Smooth muscle cell (in vitro differentiated cells): ENCODE data around the gene TNK2. TPM values are rescaled to one million over a fixed set of nuclear protein-coding genes. Genes with fewer than 3 reads are reported as not detected.
"Not testable (repeated sequence)": the region's sequence is repeated elsewhere in the genome, so short reads cannot be mapped to it uniquely, and the experiment has no call there.

Source experiments
- DNase-seq: peaks from one replicate; lab custom pipeline; 2025; ENCODE audit not compliant: unreplicated experiment; lab: John Stamatoyannopoulos, UW
- H2AFZ ChIP-seq: fragments of 200-600 bp; sonication (generic); 2 replicates; pipeline ENCODE4 v1.6.0; 2016; ENCODE audit warnings: antibody characterized with exemption, low read depth, mild to moderate bottlenecking
- H3F3A ChIP-seq: fragments of 200-600 bp; sonication (generic); 2 replicates; pipeline ENCODE4 v1.6.0; 2017; ENCODE audit warnings: antibody characterized with exemption, low read depth
- H3K27ac ChIP-seq: fragments of 200-600 bp; sonication (generic); 2 replicates; pipeline ENCODE4 v1.5.1; 2016; ENCODE audit warnings: low read depth, mild to moderate bottlenecking
- H3K27me3 ChIP-seq: fragments of 200-600 bp; sonication (generic); 2 replicates; pipeline ENCODE4 v1.6.1; 2016; ENCODE audit warnings: low read depth, mild to moderate bottlenecking
- H3K36me3 ChIP-seq: fragments of 200-600 bp; sonication (generic); 2 replicates; pipeline ENCODE4 v1.5.1; 2016; ENCODE audit warnings: low read depth
- H3K4me1 ChIP-seq: fragments of 200-600 bp; sonication (generic); 2 replicates; pipeline ENCODE4 v1.5.1; 2016; ENCODE audit warnings: low read depth
- H3K4me2 ChIP-seq: fragments of 200-600 bp; sonication (generic); 2 replicates; pipeline ENCODE4 v1.6.0; 2016; ENCODE audit warnings: mild to moderate bottlenecking
- H3K4me3 ChIP-seq: fragments of 200-600 bp; sonication (generic); 2 replicates; pipeline ENCODE4 v1.5.1; 2016; ENCODE audit warnings: mild to moderate bottlenecking
- H3K79me2 ChIP-seq: fragments of 200-600 bp; sonication (generic); 2 replicates; pipeline ENCODE4 v1.6.0; 2016; ENCODE audit warnings: low read depth, mild to moderate bottlenecking
- H3K9ac ChIP-seq: fragments of 200-600 bp; sonication (generic); 2 replicates; pipeline ENCODE4 v1.6.0; 2016; ENCODE audit warnings: low read depth
- H3K9me3 ChIP-seq: fragments of 200-600 bp; sonication (generic); replicated peaks from 2 replicates; pipeline ENCODE4 v1.5.1; 2016; ENCODE audit warnings: low read depth
- H4K20me1 ChIP-seq: fragments of 200-600 bp; sonication (generic); 2 replicates; pipeline ENCODE4 v1.6.0; 2016; ENCODE audit warnings: low read depth
- WGBS: methylation state at CpG from one replicate; pipeline ENCODE4 v1.1.7; 2016; ENCODE audit warnings: low lambda C conversion rate; 5-methylcytosine and 5-hydroxymethylcytosine counted together
- polyA plus RNA-seq: library from polyadenylated mRNA; unstranded; fragments of >200 nt; fragmentation: Nextera tagmentation; extraction: Ambion mirVana; gene quantifications from 2 replicates; pipeline ENCODE4 v1.2.1, GENCODE V29; 2016
- total RNA-seq: library from RNA; depleted of rRNA; stranded (reverse); fragments of >200 nt; gene quantifications from 2 replicates; pipeline ENCODE4 v1.2.3, GENCODE V29; 2014
- TF ChIP-seq, protein P1 (sequence below): fragments of 200-600 bp; sonication (generic); IDR thresholded peaks from 2 replicates; pipeline ENCODE4 v1.5.1; 2017; ENCODE audit warnings: borderline replicate concordance, mild to moderate bottlenecking, antibody characterized with exemption; ENCODE audit not compliant: insufficient read depth, poor library complexity, severe bottlenecking

Gene TNK2
- total RNA-seq: 4.3 and 10.6 TPM in 2 replicates
- polyA plus RNA-seq: 2.8 and 8.2 TPM in 2 replicates

DNA sequence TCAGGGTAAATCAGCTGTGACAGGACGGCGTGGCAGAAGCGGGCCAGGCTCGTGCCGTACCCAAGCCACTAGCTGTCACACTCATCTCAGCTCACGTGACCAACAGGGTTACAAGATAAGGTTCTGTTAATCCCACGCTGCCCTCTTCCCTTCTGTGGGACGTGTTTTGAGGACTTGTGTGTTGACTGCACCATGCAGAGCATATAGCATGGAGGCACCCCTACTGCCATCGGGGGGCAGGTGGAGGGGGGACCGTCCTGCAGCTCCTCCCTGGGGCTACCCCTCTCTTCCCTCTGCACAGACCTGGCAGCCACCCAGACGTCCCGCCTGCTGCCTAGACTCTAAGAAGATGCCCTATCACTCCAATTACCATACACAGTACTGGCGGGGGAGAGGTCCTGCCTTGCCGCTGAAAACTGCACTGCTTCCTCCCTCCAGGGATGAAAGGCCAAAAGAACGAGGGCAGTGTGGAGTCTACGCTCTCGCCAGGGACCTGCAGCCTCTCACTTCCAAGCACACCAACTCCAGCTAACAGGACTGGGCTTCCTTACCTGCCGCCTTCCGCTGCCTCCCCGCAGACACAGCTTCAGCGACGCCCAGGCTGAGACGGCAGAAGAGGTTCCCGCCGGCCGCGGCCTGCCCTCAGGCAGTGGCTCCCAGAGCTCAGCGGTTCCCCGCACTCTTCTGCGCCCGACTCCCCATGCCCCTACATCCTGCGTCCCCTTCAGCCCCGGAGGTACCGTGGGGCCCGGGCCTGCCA, at the start of gene TNK2:
Gene TNK2 (minus strand): TSS at position 618 of the 760 bp plus-strand sequence. CDS start 19,963 bp downstream, outside the sequence.
- no peaks in the 10 kb centered on the region for H3K36me3 ChIP-seq
- H3K4me3 ChIP-seq: peak within 1 kb of the TSS; percentile 71
- peaks cover 5% of the 10 kb centered on the region for H3F3A ChIP-seq
- no peak for DNase-seq
- peaks cover 38% of the 10 kb centered on the region for H4K20me1 ChIP-seq
- no peak within 1 kb of the TSS for H3K27ac ChIP-seq
- no peaks in the 10 kb centered on the region for H3K9me3 ChIP-seq
- H3K4me1 ChIP-seq: peaks cover 14% of the 10 kb centered on the region
- H3K9ac ChIP-seq: no peak within 1 kb of the TSS
- WGBS: 5% methylated on average over 34 of the region's 35 CpGs
- H2AFZ ChIP-seq: no peak within 1 kb of the TSS
- no peaks in the 10 kb centered on the region for H3K27me3 ChIP-seq
- H3K79me2 ChIP-seq: peaks cover 18% of the 10 kb centered on the region
- TF ChIP-seq, protein P1, sequence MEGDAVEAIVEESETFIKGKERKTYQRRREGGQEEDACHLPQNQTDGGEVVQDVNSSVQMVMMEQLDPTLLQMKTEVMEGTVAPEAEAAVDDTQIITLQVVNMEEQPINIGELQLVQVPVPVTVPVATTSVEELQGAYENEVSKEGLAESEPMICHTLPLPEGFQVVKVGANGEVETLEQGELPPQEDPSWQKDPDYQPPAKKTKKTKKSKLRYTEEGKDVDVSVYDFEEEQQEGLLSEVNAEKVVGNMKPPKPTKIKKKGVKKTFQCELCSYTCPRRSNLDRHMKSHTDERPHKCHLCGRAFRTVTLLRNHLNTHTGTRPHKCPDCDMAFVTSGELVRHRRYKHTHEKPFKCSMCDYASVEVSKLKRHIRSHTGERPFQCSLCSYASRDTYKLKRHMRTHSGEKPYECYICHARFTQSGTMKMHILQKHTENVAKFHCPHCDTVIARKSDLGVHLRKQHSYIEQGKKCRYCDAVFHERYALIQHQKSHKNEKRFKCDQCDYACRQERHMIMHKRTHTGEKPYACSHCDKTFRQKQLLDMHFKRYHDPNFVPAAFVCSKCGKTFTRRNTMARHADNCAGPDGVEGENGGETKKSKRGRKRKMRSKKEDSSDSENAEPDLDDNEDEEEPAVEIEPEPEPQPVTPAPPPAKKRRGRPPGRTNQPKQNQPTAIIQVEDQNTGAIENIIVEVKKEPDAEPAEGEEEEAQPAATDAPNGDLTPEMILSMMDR: no peak
- peak within 1 kb of the TSS; percentile 90 for H3K4me2 ChIP-seq

GRCh38 chr3:195956577-195956976, 48.2 kb upstream of the TNK2 start:
- no peak for DNase-seq
- H2AFZ ChIP-seq: no peak overlapping the region
- no peaks in the 10 kb centered on the region for H3F3A ChIP-seq

DNA sequence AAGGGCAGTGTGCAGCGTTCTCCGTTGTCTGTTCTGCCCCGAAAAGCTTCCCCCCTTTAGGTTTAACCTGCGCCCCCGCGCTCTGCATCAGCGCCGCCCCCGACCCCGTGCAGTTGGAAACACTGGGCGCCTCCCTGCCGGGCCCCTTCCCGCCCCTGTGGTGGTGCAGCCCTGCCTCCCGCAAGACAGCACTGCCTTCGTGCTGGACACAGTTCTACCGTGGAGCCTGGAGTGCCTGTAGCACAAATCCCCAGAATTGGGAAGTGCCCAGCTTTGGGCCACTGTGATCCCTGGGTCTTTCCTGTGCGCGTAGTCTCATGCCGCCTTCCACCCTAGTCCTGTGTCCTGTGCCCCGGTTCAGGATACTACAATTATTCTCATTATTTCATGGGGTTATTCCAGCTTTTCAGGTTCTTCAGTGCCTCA, 47.1 kb upstream of the TNK2 start:
- H3K4me2 ChIP-seq: peak overlapping the region; percentile 75
- not testable (repeated sequence) for H3K36me3 ChIP-seq, H3K4me3 ChIP-seq, H3K79me2 ChIP-seq, H3K4me1 ChIP-seq, H4K20me1 ChIP-seq, H3K27me3 ChIP-seq, DNase-seq, H3K27ac ChIP-seq, H3F3A ChIP-seq, H2AFZ ChIP-seq, H3K9ac ChIP-seq, H3K9me3 ChIP-seq
- 28% methylated on average over 20 of the region's 20 CpGs for WGBS

More at GRCh38 chr3:195956577-195956976, 48.2 kb upstream of the TNK2 start:
- Histone ChIP-seq H3K79me2 (no peaks in the 10 kb centered on the region), H4K20me1 (no peaks in the 10 kb centered on the region), H3K27ac (no peak overlapping the region), H3K4me2 (no peak overlapping the region), H3K4me3 (no peak overlapping the region), H3K36me3 (peaks cover 3% of the 10 kb centered on the region), H3K9me3 (no peaks in the 10 kb centered on the region), H3K9ac (no peak overlapping the region), H3K4me1 (no peaks in the 10 kb centered on the region), H3K27me3 (no peaks in the 10 kb centered on the region)
- 100% methylated on average over 7 of the region's 7 CpGs for WGBS
- TF ChIP-seq, protein P1: no peak

DNA sequence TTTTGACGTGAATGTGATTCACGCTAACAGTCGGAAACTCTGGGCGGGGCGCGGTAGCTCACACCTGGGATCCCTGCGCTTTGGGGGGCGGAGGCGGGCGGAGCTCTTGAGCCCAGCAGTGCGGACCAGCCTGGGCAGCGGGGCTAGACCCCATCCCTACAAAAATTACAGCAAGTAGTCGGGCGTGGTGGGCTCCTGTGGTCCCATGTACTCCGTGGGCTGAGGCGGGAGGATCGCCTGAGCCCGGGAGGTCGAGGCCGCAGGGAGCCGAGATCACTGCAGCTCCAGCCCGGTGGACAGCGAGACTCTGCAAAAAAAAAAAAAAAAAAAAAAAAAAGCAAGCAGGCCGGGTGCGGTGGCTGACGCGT, 46.4 kb upstream of the TNK2 start:
- Histone ChIP-seq H3K4me2 (peak overlapping the region; percentile 76), H3K4me3 (peak overlapping the region; percentile 54)
- not testable (repeated sequence) for H3K27me3 ChIP-seq, H3K36me3 ChIP-seq, H3K9me3 ChIP-seq, H4K20me1 ChIP-seq, H2AFZ ChIP-seq, H3K79me2 ChIP-seq, DNase-seq, H3K27ac ChIP-seq, H3K9ac ChIP-seq, H3F3A ChIP-seq, H3K4me1 ChIP-seq
- 3% methylated on average over 12 of the region's 27 CpGs for WGBS

DNA sequence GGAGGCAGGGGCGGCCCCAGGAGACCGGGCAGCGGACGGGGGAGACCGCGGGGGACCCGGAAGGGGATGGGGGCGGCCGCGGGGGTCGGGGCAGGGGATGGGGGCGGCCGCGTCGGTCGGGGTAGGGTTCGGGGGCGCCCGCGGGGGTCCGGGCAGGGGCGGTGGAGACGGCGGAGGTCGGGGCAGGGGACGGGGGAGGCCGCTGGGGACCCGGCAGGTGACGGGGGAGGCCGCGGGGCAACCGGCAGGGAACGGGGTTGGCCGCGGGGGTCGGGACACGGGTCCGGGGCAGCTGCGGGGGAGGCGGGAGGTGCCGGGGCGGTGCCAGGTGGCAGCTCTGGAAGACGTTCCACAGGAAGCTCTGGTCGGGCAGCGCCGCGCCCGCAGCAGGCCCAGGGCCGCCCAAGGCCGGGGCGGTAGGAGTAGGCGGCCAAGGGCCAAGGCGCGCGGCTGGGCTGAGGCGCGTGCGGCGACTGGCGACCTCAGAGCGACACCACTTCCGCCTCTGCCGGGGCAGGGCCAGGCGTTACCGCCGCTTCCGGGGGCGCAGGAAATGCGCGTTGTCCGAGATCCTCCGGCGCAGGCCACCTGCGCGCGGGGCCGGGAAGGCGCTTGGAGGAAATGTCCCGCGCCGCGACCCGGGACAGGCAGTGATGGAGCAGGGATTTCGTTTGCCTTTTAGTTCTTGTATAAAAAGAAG, 45.9 kb upstream of the TNK2 start:
- peak overlapping the region; percentile 76 for H3K4me2 ChIP-seq
- H2AFZ ChIP-seq, H3K27ac ChIP-seq, H3K4me1 ChIP-seq, DNase-seq, H3F3A ChIP-seq, H3K27me3 ChIP-seq, H3K9ac ChIP-seq, H3K36me3 ChIP-seq, H4K20me1 ChIP-seq, H3K9me3 ChIP-seq, H3K79me2 ChIP-seq: not testable (repeated sequence)
- WGBS: 1% methylated on average over 27 of the region's 84 CpGs
- H3K4me3 ChIP-seq: peak overlapping the region; percentile 54

- H2AFZ ChIP-seq, H3K27me3 ChIP-seq, H3K4me1 ChIP-seq, H3K4me3 ChIP-seq, H3K36me3 ChIP-seq, H3K9me3 ChIP-seq, H3K27ac ChIP-seq, H3K79me2 ChIP-seq, DNase-seq, H3K4me2 ChIP-seq, H3F3A ChIP-seq, H3K9ac ChIP-seq, H4K20me1 ChIP-seq: not testable (repeated sequence)
- 76% methylated on average over 8 of the region's 10 CpGs for WGBS
These were observed 44.2 kb upstream of the TNK2 start for GRCh38 chr3:195952590-195952989.
